LNCaP clone FGC (cell line): ENCODE measurements around the gene PCDH1.

Source experiments
- DNase-seq: peaks from one replicate; pipeline ENCODE4 v3.0.0-alpha.2; 2011; ENCODE audit warnings: low read depth
- H3K4me3 ChIP-seq: 2 replicates; pipeline ENCODE4 v1.5.1; 2011; ENCODE audit warnings: mild to moderate bottlenecking, low read depth, low read length, control low read depth
- TF ChIP-seq, protein P1 (sequence below): IDR thresholded peaks from 2 replicates; pipeline ENCODE4 v1.5.1; 2012; ENCODE audit warnings: mild to moderate bottlenecking; ENCODE audit not compliant: control insufficient read depth, insufficient read depth; ENCODE audit errors: extremely low read depth

The PCDH1 gene

GRCh38 chr5:141846031-141846430 lies 32.2 kb downstream of the PCDH1 start:
- TF ChIP-seq, protein P1, sequence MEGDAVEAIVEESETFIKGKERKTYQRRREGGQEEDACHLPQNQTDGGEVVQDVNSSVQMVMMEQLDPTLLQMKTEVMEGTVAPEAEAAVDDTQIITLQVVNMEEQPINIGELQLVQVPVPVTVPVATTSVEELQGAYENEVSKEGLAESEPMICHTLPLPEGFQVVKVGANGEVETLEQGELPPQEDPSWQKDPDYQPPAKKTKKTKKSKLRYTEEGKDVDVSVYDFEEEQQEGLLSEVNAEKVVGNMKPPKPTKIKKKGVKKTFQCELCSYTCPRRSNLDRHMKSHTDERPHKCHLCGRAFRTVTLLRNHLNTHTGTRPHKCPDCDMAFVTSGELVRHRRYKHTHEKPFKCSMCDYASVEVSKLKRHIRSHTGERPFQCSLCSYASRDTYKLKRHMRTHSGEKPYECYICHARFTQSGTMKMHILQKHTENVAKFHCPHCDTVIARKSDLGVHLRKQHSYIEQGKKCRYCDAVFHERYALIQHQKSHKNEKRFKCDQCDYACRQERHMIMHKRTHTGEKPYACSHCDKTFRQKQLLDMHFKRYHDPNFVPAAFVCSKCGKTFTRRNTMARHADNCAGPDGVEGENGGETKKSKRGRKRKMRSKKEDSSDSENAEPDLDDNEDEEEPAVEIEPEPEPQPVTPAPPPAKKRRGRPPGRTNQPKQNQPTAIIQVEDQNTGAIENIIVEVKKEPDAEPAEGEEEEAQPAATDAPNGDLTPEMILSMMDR: no peak
- H3K4me3 ChIP-seq: no peak overlapping the region
- DNase-seq: no peak

GRCh38 chr5:141845371-141845851 lies 32.8 kb downstream of the PCDH1 start:
- H3K4me3 ChIP-seq: no peak overlapping the region
- DNase-seq: no peak
- TF ChIP-seq, protein P1: no peak

DNA sequence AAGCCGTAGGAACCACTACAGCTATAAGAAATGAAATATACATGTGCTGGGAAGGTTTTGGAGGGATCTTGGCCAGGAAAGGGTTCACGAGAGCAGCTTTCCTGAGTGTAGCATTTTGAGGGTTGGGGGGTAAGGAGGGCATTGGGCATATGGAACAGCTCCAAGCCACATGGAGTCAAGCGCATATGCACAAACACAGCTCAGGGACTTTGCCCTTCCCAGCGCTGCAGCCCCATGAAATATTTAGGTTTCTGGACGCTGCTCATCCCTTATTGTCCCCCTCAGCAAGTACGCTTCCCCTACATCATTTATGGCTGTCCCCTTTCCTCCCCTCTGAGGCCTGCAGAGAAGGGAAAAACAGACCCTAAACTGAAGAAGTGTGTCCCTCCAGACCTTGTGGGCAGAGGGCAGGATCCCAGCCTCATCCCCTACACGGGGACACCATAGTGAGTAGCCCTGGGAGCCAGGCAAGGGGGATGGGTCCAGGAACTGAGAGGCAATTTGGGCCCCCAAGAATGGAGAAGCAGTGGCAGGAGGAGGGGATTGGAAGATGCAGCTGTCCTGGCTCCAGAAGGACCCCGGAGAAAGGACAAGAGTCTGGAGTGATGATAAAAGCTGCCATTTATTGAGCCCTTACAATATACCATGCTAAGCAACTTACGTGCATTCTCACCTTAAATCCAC lies 33.7 kb downstream of the PCDH1 start:
- H3K4me3 ChIP-seq: no peak overlapping the region
- TF ChIP-seq, protein P1: no peak
- DNase-seq: no peak

- TF ChIP-seq, protein P1: no peak
- no peak for DNase-seq
- no peak overlapping the region for H3K4me3 ChIP-seq
Observed at GRCh38 chr5:141843156-141843927, 34.9 kb downstream of the PCDH1 start.

DNA sequence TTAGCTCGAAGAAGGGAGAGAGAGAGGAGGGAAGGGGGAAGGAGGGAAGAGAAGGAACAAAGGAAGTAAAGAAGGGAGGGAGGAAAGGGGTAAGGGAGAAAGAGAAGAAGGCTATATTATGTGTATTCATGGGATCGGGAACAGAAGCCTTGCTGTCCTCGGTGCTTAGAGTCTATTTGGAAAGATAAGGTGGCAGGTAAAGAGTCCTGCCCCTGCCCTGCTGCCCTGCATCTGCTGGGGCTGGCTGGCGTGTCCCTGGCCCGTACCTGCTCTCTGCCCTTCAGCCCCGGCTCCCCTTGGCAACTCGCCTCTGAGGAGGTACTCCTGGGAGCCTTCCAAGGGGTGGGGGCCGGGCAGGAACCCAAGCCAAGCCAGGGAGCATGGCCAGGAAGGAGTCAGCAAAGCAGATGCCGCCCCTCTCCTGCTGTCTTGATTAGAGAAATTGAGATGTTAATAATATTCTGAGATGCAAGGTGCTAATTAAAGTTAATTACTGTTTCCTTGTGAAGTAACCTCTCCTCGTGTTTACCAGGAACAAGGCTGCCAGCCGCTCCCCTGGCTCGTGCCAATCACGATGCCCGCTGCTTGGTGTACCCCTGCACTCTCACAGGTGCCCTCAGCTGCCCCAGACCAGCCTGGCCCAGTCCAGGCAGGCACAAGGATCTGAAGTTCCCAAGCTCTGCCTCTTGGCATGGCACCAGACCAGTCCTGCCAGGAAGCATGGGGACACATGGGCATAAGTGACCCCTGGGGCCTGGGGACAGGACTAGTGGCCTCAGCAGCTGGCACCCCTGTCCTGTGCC lies 36.6 kb downstream of the PCDH1 start:
- no peak overlapping the region for H3K4me3 ChIP-seq
- TF ChIP-seq, protein P1: no peak
- DNase-seq: no peak

- no peak for DNase-seq
- H3K4me3 ChIP-seq: no peak overlapping the region
- TF ChIP-seq, protein P1: no peak
Observed at GRCh38 chr5:141840826-141841360, 37.3 kb downstream of the PCDH1 start.
